Measurements from ENCODE around the gene SYT1. TPM values are rescaled to one million over a fixed set of nuclear protein-coding genes. Genes with fewer than 3 reads are reported as not detected.

Gene SYT1
- total RNA-seq, 2 experiments from 2014 or later, result not detected

- Histone ChIP-seq H3K4me3 (ENCODE audit: low read depth, low read length, poor library complexity, severe bottlenecking) (no peak overlapping the region), H4K20me1 (ENCODE audit: insufficient read depth, low read length) (no peaks in the 10 kb centered on the region; the same call in 1 of the 2 replicates), H3K79me2 (ENCODE audit: insufficient read depth, low read depth, low read length) (no peaks in the 10 kb centered on the region), H2AFZ (ENCODE audit: low read length) (no peak overlapping the region), H3K9me2 (ENCODE audit: insufficient read depth, low read length) (no peaks in the 10 kb centered on the region), H3K4me1 (ENCODE audit: insufficient read depth, low read length, poor library complexity, severe bottlenecking) (no peaks in the 10 kb centered on the region), H3K4me2 (ENCODE audit: low read length) (no peak overlapping the region), H3K36me3 (ENCODE audit: insufficient read depth, low read length) (no peaks in the 10 kb centered on the region), H3K27ac (ENCODE audit: low read depth, low read length, poor library complexity, severe bottlenecking) (no peak overlapping the region), H3K9me3 (ENCODE audit: low read length) (no peaks in the 10 kb centered on the region)
- DNase-seq (ENCODE audit: low spot score), result no peak
- POLR2A ChIA-PET, result no interaction called here
- CTCF ChIA-PET (ENCODE audit: unreplicated experiment), result no interaction called here
- no TSS peak for BruUV-seq (replicated peaks)
- intact Hi-C loops (cut with micrococcal nuclease; ENCODE audit: unreplicated experiment), result no loop called here
- TF ChIP-seq EZH2phosphoT487 (IDR thresholded peaks at IDR 0.05; ENCODE audit: borderline replicate concordance, low read depth, low read length), result no peak
- no peak for TF ChIP-seq CTCF (conservative IDR thresholded peaks at IDR 0.05; ENCODE audit: low read length)
These were observed 99.1 kb downstream of the SYT1 start for GRCh38 chr12:78963439-78964227.

GRCh38 chr12:78964521-78964920, 99.9 kb downstream of the SYT1 start:
- H2AFZ ChIP-seq (ENCODE audit: low read length), result no peak overlapping the region
- DNase-seq (ENCODE audit: low spot score), result no peak
- no peaks in the 10 kb centered on the region; the same call in 1 of the 2 replicates for H4K20me1 ChIP-seq (ENCODE audit: insufficient read depth, low read length)
- no peaks in the 10 kb centered on the region for H3K9me3 ChIP-seq (ENCODE audit: low read length)
- ChIA-PET POLR2A (no interaction called here), CTCF (ENCODE audit: unreplicated experiment) (no interaction called here)
- BruUV-seq (replicated peaks), result no TSS peak
- no peak overlapping the region for H3K27ac ChIP-seq (ENCODE audit: low read depth, low read length, poor library complexity, severe bottlenecking)
- no peaks in the 10 kb centered on the region for H3K36me3 ChIP-seq (ENCODE audit: insufficient read depth, low read length)
- H3K4me1 ChIP-seq (ENCODE audit: insufficient read depth, low read length, poor library complexity, severe bottlenecking), result no peaks in the 10 kb centered on the region
- no peak overlapping the region for H3K4me2 ChIP-seq (ENCODE audit: low read length)
- H3K79me2 ChIP-seq (ENCODE audit: insufficient read depth, low read depth, low read length), result no peaks in the 10 kb centered on the region
- intact Hi-C loops (cut with micrococcal nuclease; ENCODE audit: unreplicated experiment), result no loop called here
- no peaks in the 10 kb centered on the region for H3K9me2 ChIP-seq (ENCODE audit: insufficient read depth, low read length)
- TF ChIP-seq EZH2phosphoT487 (IDR thresholded peaks at IDR 0.05; ENCODE audit: borderline replicate concordance, low read depth, low read length) (no peak), CTCF (conservative IDR thresholded peaks at IDR 0.05; ENCODE audit: low read length) (no peak)
- no peak overlapping the region for H3K4me3 ChIP-seq (ENCODE audit: low read depth, low read length, poor library complexity, severe bottlenecking)

GRCh38 chr12:78966062-78966461, 101.5 kb downstream of the SYT1 start:
- Histone ChIP-seq H4K20me1 (ENCODE audit: insufficient read depth, low read length) (no peaks in the 10 kb centered on the region; the same call in 1 of the 2 replicates), H3K27ac (ENCODE audit: low read depth, low read length, poor library complexity, severe bottlenecking) (no peak overlapping the region), H3K4me1 (ENCODE audit: insufficient read depth, low read length, poor library complexity, severe bottlenecking) (no peaks in the 10 kb centered on the region), H3K4me3 (ENCODE audit: low read depth, low read length, poor library complexity, severe bottlenecking) (no peak overlapping the region), H3K36me3 (ENCODE audit: insufficient read depth, low read length) (no peaks in the 10 kb centered on the region), H3K79me2 (ENCODE audit: insufficient read depth, low read depth, low read length) (no peaks in the 10 kb centered on the region), H3K9me2 (ENCODE audit: insufficient read depth, low read length) (no peaks in the 10 kb centered on the region), H3K9me3 (ENCODE audit: low read length) (no peaks in the 10 kb centered on the region), H3K4me2 (ENCODE audit: low read length) (no peak overlapping the region), H2AFZ (ENCODE audit: low read length) (no peak overlapping the region)
- ChIA-PET POLR2A (interaction anchor here (0.6 kb wide), 1 partner anchor 973 kb away, joined by 4 read pairs; no protein-coding TSS in a partner anchor), CTCF (ENCODE audit: unreplicated experiment) (no interaction called here)
- DNase-seq (ENCODE audit: low spot score), result no peak
- BruUV-seq (replicated peaks), result no TSS peak
- intact Hi-C loops (cut with micrococcal nuclease; ENCODE audit: unreplicated experiment), result no loop called here
- TF ChIP-seq EZH2phosphoT487 (IDR thresholded peaks at IDR 0.05; ENCODE audit: borderline replicate concordance, low read depth, low read length) (no peak), CTCF (conservative IDR thresholded peaks at IDR 0.05; ENCODE audit: low read length) (no peak)

Data from OCI-LY7 (cell line).